ENCODE data around the gene CYFIP1. TPM values are rescaled to one million over a fixed set of nuclear protein-coding genes. Genes with fewer than 3 reads are reported as not detected.

Gene CYFIP1
- total RNA-seq, 1 experiment from 2014 or later: 112 TPM

- H3K4me1 ChIP-seq (ENCODE audit: insufficient read depth, low read length, poor library complexity, severe bottlenecking): no peaks in the 10 kb centered on the region
- TF ChIP-seq CTCF (conservative IDR thresholded peaks at IDR 0.05; ENCODE audit: low read depth, low read length): no peak
- TF ChIP-seq EZH2 (IDR thresholded peaks at IDR 0.05; ENCODE audit: borderline replicate concordance, low read depth, low read length, poor library complexity, severe bottlenecking): no peak
- BruUV-seq (replicated peaks): no TSS peak
- peaks cover 19% of the 10 kb centered on the region for H3K36me3 ChIP-seq (ENCODE audit: insufficient read depth, low read length, poor library complexity, severe bottlenecking)
- no peak for DNase-seq (ENCODE audit: low spot score)
- H3K9me3 ChIP-seq (ENCODE audit: low read depth, low read length, poor library complexity, severe bottlenecking): no peaks in the 10 kb centered on the region
- intact Hi-C loops (cut with micrococcal nuclease; ENCODE audit: unreplicated experiment): loop anchor here (10.0 kb wide), 1 partner anchor 97 kb away; the partner anchor contains the start of gene NIPA1
- no peaks in the 10 kb centered on the region for H3K27me3 ChIP-seq (replicated peaks; ENCODE audit: insufficient read depth, low read depth, low read length, poor library complexity)
- H3K4me3 ChIP-seq (ENCODE audit: low read depth, low read length, poor library complexity, severe bottlenecking): no peak overlapping the region
- CTCF ChIA-PET: no interaction called here
- H3K27ac ChIP-seq (ENCODE audit: low read depth, low read length, poor library complexity, severe bottlenecking): no peak overlapping the region
- POLR2A ChIA-PET (ENCODE audit: low non-redundant PET): no interaction called here
Observed at GRCh38 chr15:22881739-22882440, 98.3 kb downstream of the CYFIP1 start.

DNA sequence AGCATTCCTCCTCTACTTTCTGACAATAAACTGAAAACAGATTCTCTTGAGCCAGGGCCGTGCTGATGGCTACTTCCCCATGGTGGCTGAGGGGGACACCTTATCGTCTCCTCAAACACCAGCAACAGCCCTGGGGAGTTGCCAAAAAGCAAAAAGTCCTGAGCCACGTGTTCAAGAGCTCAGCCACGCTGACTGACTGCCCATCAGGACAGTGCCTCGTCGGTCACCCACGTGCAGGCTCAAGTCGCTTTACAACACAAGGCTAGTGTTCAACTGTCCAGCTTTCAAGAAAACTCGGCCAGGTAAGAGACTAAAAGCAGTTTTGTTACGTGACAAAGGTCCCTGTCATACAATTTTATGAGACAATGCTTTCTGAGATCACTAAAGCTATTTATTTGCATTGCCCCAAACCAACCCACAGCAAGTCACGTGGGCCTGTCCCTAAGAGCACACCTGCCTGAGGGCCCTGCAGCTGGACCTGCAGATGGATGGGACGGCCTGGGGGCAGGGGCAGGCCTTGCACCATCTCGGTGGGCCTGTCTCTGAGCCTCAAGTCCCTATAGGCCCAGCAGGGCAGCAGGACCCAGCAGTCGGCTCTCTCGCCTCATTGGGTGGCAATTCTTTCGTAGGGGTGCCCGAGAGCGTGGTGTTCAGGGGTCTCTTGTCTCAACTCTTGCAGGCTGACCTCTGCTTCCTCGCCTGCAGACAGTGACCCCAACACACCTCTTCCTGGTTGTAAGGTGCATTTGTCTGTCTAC is 99.0 kb downstream of the CYFIP1 start:
- intact Hi-C loops (cut with micrococcal nuclease; ENCODE audit: unreplicated experiment): loop anchor here (10.0 kb wide), 1 partner anchor 96 kb away; the partner anchor contains the start of gene NIPA1
- Histone ChIP-seq H3K27ac (ENCODE audit: low read depth, low read length, poor library complexity, severe bottlenecking) (no peak overlapping the region), H3K9me3 (ENCODE audit: low read depth, low read length, poor library complexity, severe bottlenecking) (no peaks in the 10 kb centered on the region), H3K36me3 (ENCODE audit: insufficient read depth, low read length, poor library complexity, severe bottlenecking) (peaks cover 20% of the 10 kb centered on the region), H3K27me3 (replicated peaks; ENCODE audit: insufficient read depth, low read depth, low read length, poor library complexity) (no peaks in the 10 kb centered on the region), H3K4me1 (ENCODE audit: insufficient read depth, low read length, poor library complexity, severe bottlenecking) (no peaks in the 10 kb centered on the region), H3K4me3 (ENCODE audit: low read depth, low read length, poor library complexity, severe bottlenecking) (no peak overlapping the region)
- DNase-seq (ENCODE audit: low spot score): no peak
- TF ChIP-seq EZH2 (IDR thresholded peaks at IDR 0.05; ENCODE audit: borderline replicate concordance, low read depth, low read length, poor library complexity, severe bottlenecking) (no peak), CTCF (conservative IDR thresholded peaks at IDR 0.05; ENCODE audit: low read depth, low read length) (no peak)
- CTCF ChIA-PET: no interaction called here
- BruUV-seq (replicated peaks): no TSS peak
- POLR2A ChIA-PET (ENCODE audit: low non-redundant PET): no interaction called here

DNA sequence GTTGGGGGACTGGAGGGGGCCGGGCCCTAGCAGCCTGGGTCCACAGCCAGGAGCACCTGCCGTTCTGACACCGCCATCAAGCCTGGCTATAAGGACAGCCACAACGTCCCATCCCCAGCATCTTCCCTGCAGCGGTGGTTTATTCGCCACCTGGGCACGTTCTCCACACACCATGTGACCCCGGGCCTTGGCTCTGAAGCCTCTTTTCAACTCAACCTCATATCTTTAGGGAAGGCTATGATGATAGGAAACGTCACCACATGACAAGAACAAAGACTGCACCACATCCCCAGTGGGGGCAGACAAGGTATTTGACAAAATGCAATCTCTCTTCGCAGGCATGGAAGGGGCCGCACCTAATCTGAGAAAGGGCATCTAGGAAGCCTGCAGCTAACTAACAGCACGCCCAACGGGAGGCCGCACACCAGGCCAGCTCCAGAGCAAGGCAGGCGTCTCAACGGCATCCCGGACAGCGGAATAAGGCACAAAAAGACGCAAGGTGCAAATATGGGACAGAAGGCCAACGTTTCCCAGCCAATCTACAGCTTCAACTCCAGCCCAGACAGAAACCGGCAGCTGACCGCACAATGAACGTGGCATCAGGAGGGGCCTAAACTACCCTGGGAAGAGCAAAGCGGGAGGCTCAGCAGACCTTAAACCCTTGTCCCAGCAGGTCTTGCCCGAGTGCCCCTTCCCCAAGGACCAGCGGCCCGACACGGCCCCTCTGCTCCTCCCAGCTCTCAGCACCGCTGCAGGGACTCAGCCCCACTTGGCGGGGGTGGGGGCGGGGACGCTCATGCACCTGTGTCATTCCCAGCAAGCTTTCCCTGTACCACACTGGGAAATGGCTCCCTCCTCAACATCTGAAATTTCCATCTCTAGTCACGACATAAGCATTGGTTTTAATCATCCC is 99.8 kb downstream of the CYFIP1 start:
- peaks cover 22% of the 10 kb centered on the region for H3K36me3 ChIP-seq (ENCODE audit: insufficient read depth, low read length, poor library complexity, severe bottlenecking)

More for the DNA sequence above, 99.8 kb downstream of the CYFIP1 start:
- no TSS peak for BruUV-seq (replicated peaks)
- intact Hi-C loops (cut with micrococcal nuclease; ENCODE audit: unreplicated experiment): loop anchor here (10.0 kb wide), 1 partner anchor 96 kb away; the partner anchor contains the start of gene NIPA1
- Histone ChIP-seq H3K4me3 (ENCODE audit: low read depth, low read length, poor library complexity, severe bottlenecking) (no peak overlapping the region), H3K27ac (ENCODE audit: low read depth, low read length, poor library complexity, severe bottlenecking) (no peak overlapping the region), H3K9me3 (ENCODE audit: low read depth, low read length, poor library complexity, severe bottlenecking) (no peaks in the 10 kb centered on the region), H3K4me1 (ENCODE audit: insufficient read depth, low read length, poor library complexity, severe bottlenecking) (no peaks in the 10 kb centered on the region), H3K27me3 (replicated peaks; ENCODE audit: insufficient read depth, low read depth, low read length, poor library complexity) (no peaks in the 10 kb centered on the region)
- POLR2A ChIA-PET (ENCODE audit: low non-redundant PET): no interaction called here
- CTCF ChIA-PET: no interaction called here
- no peak for DNase-seq (ENCODE audit: low spot score)
- TF ChIP-seq EZH2 (IDR thresholded peaks at IDR 0.05; ENCODE audit: borderline replicate concordance, low read depth, low read length, poor library complexity, severe bottlenecking) (no peak), CTCF (conservative IDR thresholded peaks at IDR 0.05; ENCODE audit: low read depth, low read length) (no peak)
